NOMO-1 (cell line): Measurements from ENCODE around the gene CLIP3.
A peak's percentile ranks its signal among the peaks of the same experiment; 100 is the strongest.
"Not testable (repeated sequence)": the region's sequence is repeated elsewhere in the genome, so short reads cannot be mapped to it uniquely, and the experiment has no call there.

ENCODE experiments used
- DNase-seq, 2 experiments: peaks; one replicate each; lab custom pipeline; 2025; ENCODE audit not compliant: unreplicated experiment in 2 of 2; lab: John Stamatoyannopoulos, UW

The CLIP3 gene, protein sequence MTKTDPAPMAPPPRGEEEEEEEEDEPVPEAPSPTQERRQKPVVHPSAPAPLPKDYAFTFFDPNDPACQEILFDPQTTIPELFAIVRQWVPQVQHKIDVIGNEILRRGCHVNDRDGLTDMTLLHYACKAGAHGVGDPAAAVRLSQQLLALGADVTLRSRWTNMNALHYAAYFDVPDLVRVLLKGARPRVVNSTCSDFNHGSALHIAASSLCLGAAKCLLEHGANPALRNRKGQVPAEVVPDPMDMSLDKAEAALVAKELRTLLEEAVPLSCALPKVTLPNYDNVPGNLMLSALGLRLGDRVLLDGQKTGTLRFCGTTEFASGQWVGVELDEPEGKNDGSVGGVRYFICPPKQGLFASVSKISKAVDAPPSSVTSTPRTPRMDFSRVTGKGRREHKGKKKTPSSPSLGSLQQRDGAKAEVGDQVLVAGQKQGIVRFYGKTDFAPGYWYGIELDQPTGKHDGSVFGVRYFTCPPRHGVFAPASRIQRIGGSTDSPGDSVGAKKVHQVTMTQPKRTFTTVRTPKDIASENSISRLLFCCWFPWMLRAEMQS

GRCh38 chr19:36032251-36033104 is at the start of gene CLIP3:
Gene CLIP3, minus strand, starts transcription at chr19:36032873. Its CDS starts 516 bp downstream, at chr19:36032357.
- no peak for DNase-seq

GRCh38 chr19:36081894-36082293 is 49.2 kb upstream of the CLIP3 start:
- no peak for DNase-seq

DNA sequence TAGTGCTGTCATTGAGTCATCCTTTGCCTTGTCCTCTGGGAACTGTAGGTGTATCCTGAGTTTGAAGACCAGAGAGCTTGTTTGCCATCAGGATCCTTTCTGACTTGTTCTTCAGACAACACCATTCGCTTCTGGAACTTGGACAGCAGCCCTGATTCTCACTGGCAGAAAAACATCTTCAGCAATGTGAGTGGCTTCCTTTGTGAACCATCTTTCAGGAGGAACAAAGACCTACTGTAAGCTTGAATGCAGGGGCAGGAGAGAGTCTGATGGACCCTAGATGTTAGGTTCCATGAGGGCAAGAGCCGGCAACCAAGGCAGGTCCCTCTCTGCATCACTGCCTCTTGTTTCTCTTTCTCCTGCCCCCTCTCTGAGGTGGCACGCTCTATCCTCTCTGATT is 48.7 kb upstream of the CLIP3 start:
- DNase-seq, result no peak

- no peak for DNase-seq
Measured at GRCh38 chr19:36079389-36079945, 46.8 kb upstream of the CLIP3 start.

DNA sequence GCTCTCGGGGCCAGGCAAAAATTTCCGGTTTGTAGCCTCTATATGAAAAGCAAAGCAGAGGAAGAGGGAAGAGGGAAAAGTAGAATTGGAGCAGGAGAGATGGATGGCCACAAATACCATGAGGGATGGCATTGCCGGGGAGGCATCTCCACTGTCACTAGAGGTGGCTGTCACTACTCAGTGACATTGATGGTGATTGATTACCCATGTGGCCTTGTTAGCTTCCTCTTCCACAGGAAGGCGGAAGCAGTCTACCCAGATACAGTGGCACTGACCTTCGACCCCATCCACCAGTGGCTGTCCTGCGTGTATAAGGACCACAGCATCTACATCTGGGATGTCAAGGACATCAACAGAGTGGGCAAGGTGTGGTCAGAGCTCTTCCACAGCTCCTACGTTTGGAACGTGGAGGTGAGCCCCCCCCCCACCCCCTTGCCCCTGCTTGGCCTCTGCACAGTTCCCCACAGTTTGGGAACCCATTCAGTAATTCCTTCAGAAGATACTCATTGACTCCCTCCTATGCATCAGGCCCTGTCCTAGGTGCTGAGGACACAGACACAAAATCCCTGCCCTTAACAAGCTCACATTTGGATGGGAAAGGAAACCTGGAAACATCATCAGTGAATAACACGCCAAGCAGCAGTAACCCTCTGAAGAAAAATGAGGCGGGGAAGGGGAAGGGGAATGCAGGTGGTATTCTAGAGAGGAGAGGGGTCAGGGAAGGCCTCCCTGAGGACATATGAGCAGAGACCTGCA is 40.6 kb upstream of the CLIP3 start:
- DNase-seq, result no peak

DNA sequence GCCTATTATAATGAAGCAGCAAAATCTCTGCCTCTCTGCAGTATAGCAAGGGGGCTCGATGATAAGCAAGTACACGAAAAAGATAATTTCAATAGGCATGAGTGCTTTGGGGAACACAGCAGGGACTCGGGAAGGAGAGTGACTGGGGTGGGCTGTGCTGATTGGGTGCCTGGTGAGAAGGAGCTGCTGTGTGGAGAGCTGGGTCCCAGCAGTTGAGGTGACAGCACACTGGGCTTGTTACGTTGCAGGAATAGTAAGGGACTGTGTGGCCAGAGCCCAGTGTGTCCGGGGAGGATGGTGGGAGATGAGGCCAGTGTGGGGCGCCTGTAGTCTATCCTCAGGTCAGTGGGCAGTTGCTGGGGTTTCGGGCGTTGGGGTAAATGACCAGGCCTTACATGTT is 39.4 kb upstream of the CLIP3 start:
- DNase-seq, result no peak

DNA sequence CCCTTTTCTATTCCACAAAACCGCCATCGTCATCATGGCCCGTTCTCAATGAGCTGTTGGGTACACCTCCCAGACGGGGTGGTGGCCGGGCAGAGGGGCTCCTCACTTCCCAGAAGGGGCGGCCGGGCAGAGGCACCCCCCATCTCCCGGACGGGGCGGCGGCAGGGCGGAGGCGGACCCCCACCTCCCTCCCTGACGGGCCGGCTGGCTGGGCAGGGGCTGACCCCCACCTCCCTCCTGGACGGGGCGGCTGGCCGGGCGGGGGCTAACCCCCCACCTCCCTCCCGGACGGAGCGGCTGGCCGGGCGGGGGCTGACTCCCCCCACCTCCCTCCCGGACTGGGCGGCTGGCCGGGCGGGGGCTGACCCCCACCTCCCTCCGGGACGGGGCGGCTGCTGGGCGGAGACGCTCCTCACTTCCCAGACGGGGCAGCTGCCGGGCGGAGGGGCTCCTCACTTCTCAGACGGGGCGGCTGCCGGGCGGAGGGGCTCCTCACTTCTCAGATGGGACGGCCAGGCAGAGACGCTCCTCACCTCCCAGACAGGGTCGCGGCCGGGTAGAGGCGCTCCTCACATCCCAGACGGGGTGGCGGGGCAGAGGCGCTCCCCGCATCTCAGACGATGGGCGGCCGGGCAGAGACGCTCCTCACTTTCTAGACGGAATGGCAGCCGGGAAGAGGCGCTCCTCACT is 36.3 kb upstream of the CLIP3 start:
- not testable (repeated sequence) for DNase-seq

- DNase-seq, result no peak
Measured at GRCh38 chr19:36067681-36068080, 35.0 kb upstream of the CLIP3 start.

DNA sequence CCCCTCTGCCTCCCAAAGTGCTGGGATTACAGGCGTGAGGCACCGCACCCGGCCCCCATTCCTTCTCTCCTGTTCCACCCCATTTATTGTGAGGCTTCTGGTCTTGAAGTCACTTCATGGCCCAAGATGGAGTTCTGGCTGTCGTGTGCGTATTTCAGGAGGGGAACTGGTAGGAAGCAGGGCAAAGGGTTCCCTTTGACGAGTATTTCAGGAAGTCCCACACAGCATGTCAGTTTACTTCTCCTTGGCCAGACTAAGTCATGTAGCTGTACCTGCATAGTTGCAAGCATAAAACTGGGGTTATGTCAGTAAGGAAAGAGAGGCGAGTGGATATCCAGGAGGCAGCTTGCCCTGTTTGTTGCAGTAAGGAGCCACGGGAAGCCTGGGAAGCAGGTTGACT is 32.2 kb upstream of the CLIP3 start:
- DNase-seq, result no peak

DNA sequence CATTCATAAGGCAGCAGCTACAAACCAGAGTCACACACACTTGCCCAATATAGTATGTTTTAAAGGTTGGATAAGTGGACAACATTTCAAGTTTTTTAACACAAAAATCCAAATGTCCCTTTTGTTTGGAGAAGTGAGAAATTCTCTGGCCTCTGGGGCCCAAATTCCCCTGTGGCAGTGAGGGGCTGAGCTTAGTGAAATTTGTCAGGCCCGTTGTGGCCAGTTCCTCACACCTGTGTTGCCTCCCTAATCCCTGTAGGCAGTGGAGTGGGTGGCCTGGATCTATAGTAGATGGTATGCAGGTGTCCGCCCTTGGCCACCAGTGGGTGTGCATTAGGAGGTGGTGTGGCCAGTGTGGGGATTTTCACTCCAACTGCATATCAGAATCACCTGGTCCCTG is 28.7 kb upstream of the CLIP3 start:
- no peak for DNase-seq

DNA sequence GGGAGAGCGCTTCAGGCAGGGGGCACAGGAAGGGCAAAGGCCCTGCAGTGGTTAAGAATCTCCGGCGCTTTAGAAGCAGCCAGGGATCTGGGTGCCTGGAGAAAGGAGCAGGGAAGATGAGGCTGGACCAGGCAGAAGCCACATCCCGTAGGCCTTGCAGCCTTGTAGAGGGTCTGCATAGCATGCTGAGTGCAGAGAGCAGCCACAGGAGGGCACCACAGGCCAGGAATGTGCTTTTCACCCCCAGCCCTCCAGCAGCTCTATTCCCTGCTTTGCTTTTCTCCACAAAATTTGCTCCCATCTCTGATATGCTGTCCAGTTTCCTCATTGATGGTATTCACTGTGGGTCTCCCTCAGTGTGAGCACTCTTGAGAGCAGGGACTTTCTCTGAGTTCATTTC is 27.8 kb upstream of the CLIP3 start:
- no peak for DNase-seq

GRCh38 chr19:36059180-36059910 is 26.7 kb upstream of the CLIP3 start:
- DNase-seq, result no peak

DNA sequence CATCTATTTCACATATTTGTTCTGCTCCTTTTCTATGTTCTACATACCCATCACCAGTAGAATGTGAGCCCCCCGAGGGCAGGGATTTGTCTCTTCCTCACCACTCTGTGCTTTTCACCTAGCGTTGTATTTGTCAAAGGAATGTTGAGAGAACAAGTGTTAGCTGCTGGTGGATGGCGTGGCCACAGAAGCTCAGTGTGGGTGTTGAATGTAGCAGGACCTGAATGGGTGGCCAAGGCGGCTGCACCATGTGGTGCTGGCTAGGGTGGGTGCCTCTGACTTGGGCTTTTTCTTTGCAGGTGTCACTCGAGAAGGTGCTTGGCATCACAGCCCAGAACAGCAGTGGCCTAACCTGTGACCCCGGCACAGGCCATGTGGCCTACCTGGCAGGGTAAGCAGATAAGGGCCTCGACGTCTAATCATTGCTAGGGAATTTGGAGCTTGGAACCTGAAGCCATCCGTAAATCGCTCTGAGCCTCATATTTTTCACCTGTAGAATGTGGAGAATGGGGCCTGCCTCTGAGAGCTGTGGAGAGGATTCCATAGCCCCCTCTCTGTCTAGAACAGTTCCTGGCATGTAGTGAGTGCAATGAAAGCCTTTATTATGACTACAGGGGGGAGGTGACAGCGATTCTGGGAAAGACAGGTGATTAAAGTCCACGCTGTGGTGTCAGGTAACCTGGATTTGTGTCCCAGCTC is 26.0 kb upstream of the CLIP3 start:
- no peak for DNase-seq

DNA sequence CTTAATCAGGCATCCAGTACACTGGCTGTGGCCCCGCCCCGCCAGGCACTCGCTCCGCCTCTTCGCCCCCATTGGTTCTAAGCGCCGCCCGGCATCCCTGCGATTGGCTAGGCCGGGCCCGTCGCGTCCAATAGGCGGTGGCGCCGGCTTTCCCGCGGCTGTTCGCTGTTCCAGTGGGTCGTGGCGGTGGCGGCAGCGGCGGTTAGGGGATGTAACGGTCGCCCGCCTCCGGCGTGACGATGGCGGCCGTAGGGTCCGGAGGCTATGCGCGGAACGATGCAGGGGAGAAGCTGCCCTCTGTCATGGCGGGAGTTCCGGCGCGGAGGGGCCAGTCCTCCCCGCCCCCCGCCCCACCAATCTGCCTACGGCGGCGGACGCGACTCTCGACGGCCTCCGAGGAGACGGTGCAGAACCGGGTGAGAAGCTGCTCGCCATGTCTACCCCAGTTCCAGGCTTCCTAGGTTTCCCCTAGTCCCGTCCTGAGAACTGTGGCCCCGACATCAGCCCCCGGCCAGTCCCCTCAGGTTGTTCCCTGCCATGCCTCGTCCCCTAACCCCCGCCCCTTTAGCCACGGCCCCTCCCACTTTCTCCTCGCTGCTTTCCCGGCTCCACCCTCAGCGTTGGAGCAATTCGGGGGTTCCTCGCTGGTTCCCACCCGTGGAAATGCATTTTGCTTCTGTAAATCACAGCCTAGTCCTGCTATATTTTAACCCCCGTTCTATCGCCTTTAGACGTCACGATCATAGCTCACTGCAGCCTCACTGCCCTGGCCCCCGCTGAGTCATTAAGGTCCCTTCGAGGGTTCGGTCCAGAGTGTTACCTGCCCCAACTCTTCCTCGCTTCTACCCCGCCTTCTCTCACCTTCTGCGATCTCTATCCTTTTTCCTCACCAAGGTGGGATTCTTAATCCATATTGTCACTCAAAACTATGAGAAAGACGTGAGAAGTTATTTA is 22.3 kb upstream of the CLIP3 start, which contains the start of gene WDR62:
Gene WDR62, plus strand, starts transcription at position 165 of the 954 bp plus-strand sequence. Its CDS starts 75 bp downstream, at position 240.
- DNase-seq, result peak; percentile 94 to 97

DNA sequence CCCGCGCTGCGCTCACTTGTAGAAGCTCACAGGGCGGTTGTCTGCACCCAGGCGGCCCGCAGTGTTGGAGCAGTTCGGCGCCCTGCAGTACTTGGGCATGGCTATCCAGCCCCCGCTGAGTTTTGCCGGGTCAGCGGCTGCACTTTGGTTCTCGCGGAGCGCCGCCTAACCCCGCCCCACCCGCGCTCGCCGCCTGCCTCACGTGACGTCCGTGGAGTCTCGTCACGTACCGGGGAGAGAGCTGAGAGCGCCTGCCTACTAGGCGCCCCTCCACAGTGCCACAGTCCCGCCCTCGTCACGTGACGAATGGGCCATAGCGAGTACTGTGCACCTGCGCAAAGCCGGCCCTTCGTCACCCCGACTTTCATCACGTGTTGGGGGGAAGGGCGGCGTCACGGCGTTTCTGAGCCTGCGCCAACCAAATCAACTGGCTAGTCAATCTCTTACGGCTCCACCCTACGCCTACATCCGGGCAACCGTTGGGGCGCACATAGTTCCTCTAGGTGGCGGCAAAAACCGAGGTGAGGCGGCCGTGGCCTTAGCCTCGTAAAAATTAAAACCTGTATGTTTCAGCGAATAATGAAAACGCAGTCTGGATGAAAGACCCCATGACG is 21.6 kb upstream of the CLIP3 start, which contains the start of gene THAP8:
Gene THAP8, minus strand, starts transcription at position 167 of the 614 bp plus-strand sequence. Its CDS starts 68 bp downstream, at position 99.
- peak; percentile 98 to 99 for DNase-seq

DNA sequence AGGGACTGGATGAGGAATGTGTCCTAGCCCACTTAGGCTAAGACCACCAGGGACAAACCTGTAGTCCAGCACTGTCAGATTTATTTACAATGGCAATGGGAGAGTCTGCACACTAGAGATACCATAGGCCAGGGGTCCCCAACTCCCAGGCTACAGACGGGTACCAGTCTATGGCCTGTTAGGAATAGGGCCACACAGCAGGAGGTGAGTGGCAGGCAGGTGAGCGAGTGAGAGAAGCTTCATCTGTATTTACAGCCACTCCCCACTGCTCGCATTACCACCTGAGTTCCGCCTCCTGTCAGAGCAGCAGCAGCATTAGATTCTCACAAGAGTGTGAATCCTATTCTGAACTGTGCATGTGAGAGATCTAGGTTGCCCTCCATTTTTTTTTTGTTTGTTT is 19.0 kb upstream of the CLIP3 start:
- DNase-seq, result no peak

GRCh38 chr19:36051236-36051635 is 18.6 kb upstream of the CLIP3 start:
- DNase-seq, result no peak
